Keratinocyte (primary cell): ENCODE data around the gene SYNE2. TPM values are rescaled to one million over a fixed set of nuclear protein-coding genes. Genes with fewer than 3 reads are reported as not detected.

Experiments
- DNase-seq: peaks from one replicate; pipeline ENCODE4 v3.0.0-alpha.2; 2011; ENCODE audit warnings: low read depth, missing footprints, low spot score
- FAIRE-seq: peaks from 2 replicates; lab custom pipeline; 2011; peaks lifted over from hg19 to GRCh38; lab: Jason Lieb, UNC
- H2AFZ ChIP-seq: 2 replicates; pipeline ENCODE4 v1.6.0; 2012; ENCODE audit warnings: low read length, control low read depth, inconsistent platforms; ENCODE audit not compliant: control insufficient read depth
- H3K27ac ChIP-seq: 2 replicates; pipeline ENCODE4 v1.5.1; 2011; ENCODE audit warnings: low read length; ENCODE audit not compliant: control insufficient read depth, insufficient read depth
- H3K27me3 ChIP-seq: 3 replicates; pipeline ENCODE4 v1.6.0; 2011; ENCODE audit warnings: low read length; ENCODE audit not compliant: control insufficient read depth, insufficient read depth; ENCODE audit errors: extremely low read depth
- H3K36me3 ChIP-seq, 2 experiments: 2 replicates in 1 of 2; 3 replicates in 1 of 2; pipeline ENCODE4 v1.5.1; 2011; ENCODE audit warnings: low read length in 2 of 2, mild to moderate bottlenecking in 1 of 2; ENCODE audit not compliant: control insufficient read depth in 2 of 2, insufficient read depth in 2 of 2; ENCODE audit errors: extremely low read depth in 1 of 2
- H3K4me1 ChIP-seq: 3 replicates; pipeline ENCODE4 v1.5.1; 2011; ENCODE audit warnings: low read length; ENCODE audit not compliant: control insufficient read depth, insufficient read depth; ENCODE audit errors: extremely low read depth
- H3K4me2 ChIP-seq: 3 replicates; pipeline ENCODE4 v1.6.0; 2011; ENCODE audit warnings: low read depth, low read length; ENCODE audit not compliant: control insufficient read depth, insufficient read depth; ENCODE audit errors: extremely low read depth
- H3K4me3 ChIP-seq, 3 experiments: fragments of 200-600 bp in 1 of 3; sonication (generic) in 1 of 3; 2 replicates in 2 of 3; 3 replicates in 1 of 3; pipeline ENCODE4 v1.5.1; 2011 to 2016; ENCODE audit warnings: low read length in 3 of 3, mild to moderate bottlenecking in 3 of 3, control low read depth in 2 of 3, inconsistent platforms in 1 of 3, low read depth in 1 of 3, mixed read lengths in 1 of 3, mixed run types in 1 of 3, moderate library complexity in 1 of 3; ENCODE audit not compliant: control insufficient read depth in 2 of 3, insufficient read depth in 2 of 3; ENCODE audit errors: extremely low read depth in 1 of 3
- H3K79me2 ChIP-seq: 2 replicates; pipeline ENCODE4 v1.6.0; 2012; ENCODE audit warnings: low read length; ENCODE audit not compliant: control insufficient read depth, insufficient read depth
- H3K9ac ChIP-seq: 3 replicates; pipeline ENCODE4 v1.6.0; 2011; ENCODE audit warnings: low read length; ENCODE audit not compliant: control insufficient read depth, insufficient read depth; ENCODE audit errors: extremely low read depth
- H3K9me1 ChIP-seq: 3 replicates; pipeline ENCODE4 v1.6.0; 2011; ENCODE audit warnings: low read length; ENCODE audit not compliant: control insufficient read depth, insufficient read depth; ENCODE audit errors: extremely low read depth
- H3K9me3 ChIP-seq: 2 replicates; pipeline ENCODE4 v1.5.1; 2012; ENCODE audit warnings: low read depth, low read length; ENCODE audit not compliant: control insufficient read depth
- H4K20me1 ChIP-seq: 3 replicates; pipeline ENCODE4 v1.6.0; 2011; ENCODE audit warnings: low read length; ENCODE audit not compliant: control insufficient read depth, insufficient read depth; ENCODE audit errors: extremely low read depth
- EZH2 ChIP-seq: IDR thresholded peaks from one replicate; pipeline ENCODE4 v1.6.1; 2012; ENCODE audit warnings: inconsistent platforms, mild to moderate bottlenecking, low read length, moderate library complexity
- dilution Hi-C: fragments of 300-500 bp; cut with MboI; formaldehyde crosslinking; loops from one replicate; pipeline ENCODE4 v1.7.0; 2020; ENCODE audit warnings: low sequenced_read_pairs; ENCODE audit not compliant: extremely low pct_ligation_motif_present
- polyA plus RNA-seq, 5 experiments: library from polyadenylated mRNA; depleted of rRNA in 3 of 5; stranded (reverse) in 3 of 5; stranded (forward) in 1 of 5; unstranded in 1 of 5; fragments of >200 nt; gene quantifications; 1 replicate in 1 of 5; 2 replicates in 3 of 5; 3 replicates in 1 of 5; pipeline versions ENCODE4 v1.2.1 to v1.2.3, GENCODE V29; 2011 to 2012; ENCODE audit warnings: missing spikeins in 2 of 5, low read depth in 1 of 5, low replicate concordance in 1 of 5
- TF ChIP-seq, protein P1 (sequence below), 3 experiments: IDR thresholded peaks in 1 of 3; conservative IDR thresholded peaks in 1 of 3; optimal IDR thresholded peaks in 1 of 3; 2 replicates in 2 of 3; 3 replicates in 1 of 3; pipeline versions ENCODE3 to v1.5.1; 2011; ENCODE audit warnings: low read length in 3 of 3, mild to moderate bottlenecking in 3 of 3, moderate library complexity in 2 of 3, control low read depth in 1 of 3, inconsistent platforms in 1 of 3; ENCODE audit not compliant: insufficient read depth in 2 of 3; ENCODE audit errors: extremely low read depth in 1 of 3

SYNE2 gene
- polyA plus RNA-seq, 1 donor (not counting 4 experiments of a cell fraction or from before 2014, with no cell fraction given), result 9.9 TPM

DNA sequence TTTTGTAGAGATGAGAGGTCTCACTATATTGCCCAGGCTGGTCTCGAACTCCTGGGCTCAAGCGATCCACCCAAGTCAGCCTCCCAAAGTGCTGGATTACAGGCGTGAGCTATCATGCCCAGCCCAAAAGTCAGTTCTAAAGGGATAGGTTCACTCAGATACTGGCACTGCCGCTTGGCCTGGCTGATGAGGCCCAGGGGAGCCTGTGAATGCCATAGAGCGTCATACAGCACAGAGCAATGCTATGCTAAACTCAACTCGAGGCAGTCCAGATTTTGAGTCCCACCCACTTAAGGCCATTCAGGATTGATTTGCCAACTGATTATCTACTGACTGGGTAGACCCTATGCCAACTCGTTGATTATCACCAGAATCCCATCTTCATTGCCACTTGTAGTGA, 262.0 kb downstream of the SYNE2 start:
- Histone ChIP-seq H3K27ac (no peak overlapping the region), H4K20me1 (no peaks in the 10 kb centered on the region), H3K4me3 (no peak overlapping the region), H3K4me2 (no peak overlapping the region), H3K9me3 (no peaks in the 10 kb centered on the region), H3K4me1 (peaks cover 37% of the 10 kb centered on the region), H3K27me3 (no peaks in the 10 kb centered on the region), H3K9me1 (no peaks in the 10 kb centered on the region), H3K9ac (no peak overlapping the region), H3K79me2 (no peaks in the 10 kb centered on the region), H3K36me3 (peaks cover 2% of the 10 kb centered on the region in 2 experiments), H2AFZ (no peak overlapping the region)
- DNase-seq, result no peak
- no peak for TF ChIP-seq EZH2
- TF ChIP-seq, protein P1, sequence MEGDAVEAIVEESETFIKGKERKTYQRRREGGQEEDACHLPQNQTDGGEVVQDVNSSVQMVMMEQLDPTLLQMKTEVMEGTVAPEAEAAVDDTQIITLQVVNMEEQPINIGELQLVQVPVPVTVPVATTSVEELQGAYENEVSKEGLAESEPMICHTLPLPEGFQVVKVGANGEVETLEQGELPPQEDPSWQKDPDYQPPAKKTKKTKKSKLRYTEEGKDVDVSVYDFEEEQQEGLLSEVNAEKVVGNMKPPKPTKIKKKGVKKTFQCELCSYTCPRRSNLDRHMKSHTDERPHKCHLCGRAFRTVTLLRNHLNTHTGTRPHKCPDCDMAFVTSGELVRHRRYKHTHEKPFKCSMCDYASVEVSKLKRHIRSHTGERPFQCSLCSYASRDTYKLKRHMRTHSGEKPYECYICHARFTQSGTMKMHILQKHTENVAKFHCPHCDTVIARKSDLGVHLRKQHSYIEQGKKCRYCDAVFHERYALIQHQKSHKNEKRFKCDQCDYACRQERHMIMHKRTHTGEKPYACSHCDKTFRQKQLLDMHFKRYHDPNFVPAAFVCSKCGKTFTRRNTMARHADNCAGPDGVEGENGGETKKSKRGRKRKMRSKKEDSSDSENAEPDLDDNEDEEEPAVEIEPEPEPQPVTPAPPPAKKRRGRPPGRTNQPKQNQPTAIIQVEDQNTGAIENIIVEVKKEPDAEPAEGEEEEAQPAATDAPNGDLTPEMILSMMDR (optimal IDR thresholded peaks at IDR 0.05 in 1 of 3, IDR thresholded peaks at IDR 0.05 in 1 of 3, conservative IDR thresholded peaks at IDR 0.05 in 1 of 3; ENCODE audit: extremely low read depth in 1 of 3, insufficient read depth in 2 of 3, low read length in 3 of 3), result no peak
- dilution Hi-C loops, result no loop called here
- FAIRE-seq, result no peak

DNA sequence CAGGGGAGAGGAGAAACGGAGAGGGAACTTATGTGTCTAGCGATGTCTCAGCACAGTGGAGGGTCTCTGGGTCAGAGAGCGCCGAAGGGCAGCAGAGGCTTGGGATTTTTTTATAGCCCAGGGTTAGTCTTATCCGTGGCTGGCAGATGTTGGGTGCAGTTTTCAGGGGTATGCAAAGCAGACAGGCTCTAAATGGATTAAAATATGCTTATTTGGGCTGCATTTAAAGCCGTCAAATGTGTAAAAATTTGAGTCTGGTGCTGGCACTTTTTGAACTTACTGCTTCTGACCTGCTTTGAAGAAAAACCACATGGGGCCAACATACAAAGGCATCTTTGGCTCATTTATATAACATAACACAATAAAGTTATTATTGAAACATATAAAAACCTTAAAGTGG, 262.6 kb downstream of the SYNE2 start:
- Histone ChIP-seq H3K4me1 (peaks cover 37% of the 10 kb centered on the region), H3K27me3 (no peaks in the 10 kb centered on the region), H3K36me3 (peaks cover 2% of the 10 kb centered on the region in 2 experiments), H3K9ac (no peak overlapping the region), H3K79me2 (no peaks in the 10 kb centered on the region), H4K20me1 (no peaks in the 10 kb centered on the region), H2AFZ (no peak overlapping the region), H3K27ac (no peak overlapping the region), H3K4me3 (no peak overlapping the region), H3K9me3 (no peaks in the 10 kb centered on the region), H3K4me2 (no peak overlapping the region), H3K9me1 (no peaks in the 10 kb centered on the region)
- dilution Hi-C loops, result no loop called here
- FAIRE-seq (no peak), DNase-seq (no peak)
- TF ChIP-seq, protein P1 (optimal IDR thresholded peaks at IDR 0.05 in 1 of 3, IDR thresholded peaks at IDR 0.05 in 1 of 3, conservative IDR thresholded peaks at IDR 0.05 in 1 of 3; ENCODE audit: extremely low read depth in 1 of 3, insufficient read depth in 2 of 3, low read length in 3 of 3), result no peak
- TF ChIP-seq EZH2, result no peak
